CD4-positive, alpha-beta T cell treated with Interleukin-10 for 1 hour (primary cell): ENCODE measurements around the gene ACTRT2.

ENCODE experiments used
- DNase-seq: peaks from one replicate; pipeline ENCODE4 v3.0.0-alpha.2; 2020

ACTRT2 gene

GRCh38 chr1:3003039-3003940, 18.0 kb upstream of the ACTRT2 start:
- DNase-seq = no peak

- DNase-seq = no peak
Measured at GRCh38 chr1:3003941-3004270, 17.4 kb upstream of the ACTRT2 start.

GRCh38 chr1:3004285-3005205, 16.7 kb upstream of the ACTRT2 start:
- DNase-seq = no peak

- DNase-seq = no peak
Measured at GRCh38 chr1:3005771-3006170, 15.5 kb upstream of the ACTRT2 start.

GRCh38 chr1:3007298-3008147, 13.7 kb upstream of the ACTRT2 start:
- no peak for DNase-seq

GRCh38 chr1:3009021-3009420, 12.2 kb upstream of the ACTRT2 start:
- DNase-seq = no peak

- DNase-seq = no peak
Measured at GRCh38 chr1:3009556-3009955, 11.7 kb upstream of the ACTRT2 start.

- DNase-seq = no peak
Measured at GRCh38 chr1:3011127-3011526, 10.1 kb upstream of the ACTRT2 start.

GRCh38 chr1:3011631-3012455, 9.4 kb upstream of the ACTRT2 start:
- no peak for DNase-seq

- DNase-seq = peak; percentile 35
Measured at GRCh38 chr1:3012456-3013291, 8.6 kb upstream of the ACTRT2 start.

- DNase-seq = no peak
Measured at GRCh38 chr1:3013371-3014049, 7.8 kb upstream of the ACTRT2 start.

- DNase-seq = no peak
Measured at GRCh38 chr1:3014050-3014440, 7.2 kb upstream of the ACTRT2 start.

- no peak for DNase-seq
Measured at GRCh38 chr1:3014443-3015268, 6.6 kb upstream of the ACTRT2 start.

GRCh38 chr1:3015269-3015635, 6.0 kb upstream of the ACTRT2 start:
- no peak for DNase-seq

GRCh38 chr1:3015744-3016143, 5.5 kb upstream of the ACTRT2 start:
- DNase-seq = no peak

GRCh38 chr1:3016641-3017439, 4.4 kb upstream of the ACTRT2 start:
- no peak for DNase-seq

GRCh38 chr1:3017440-3018050, 3.7 kb upstream of the ACTRT2 start:
- DNase-seq = no peak

- no peak for DNase-seq
Measured at GRCh38 chr1:3018051-3018471, 3.2 kb upstream of the ACTRT2 start.
